T47D (cell line): ENCODE measurements around the gene ZFHX2.
A peak's percentile ranks its signal among the peaks of the same experiment; 100 is the strongest.
"Not testable (repeated sequence)": the region's sequence is repeated elsewhere in the genome, so short reads cannot be mapped to it uniquely, and the experiment has no call there.

ENCODE experiments used
- DNase-seq, 2 experiments: peaks; one replicate each; pipeline versions ENCODE4 v3.0.0 to v3.0.0-alpha.2; 2011 to 2012; ENCODE audit warnings: low read depth in 1 of 2, low spot score in 1 of 2
- JUND ChIP-seq: IDR thresholded peaks from 2 replicates; pipeline ENCODE4 v1.6.1; 2012; ENCODE audit warnings: low read depth
- in situ Hi-C: cut with HindIII; loops from 2 replicates; pipeline ENCODE4 v1.10.0; 2016; ENCODE audit warnings: low sequenced_read_pairs, low pct_unique_long_range_greater_than_20kb

Gene ZFHX2

GRCh38 chr14:23551266-23552028, at the start of gene ZFHX2:
Gene ZFHX2 (minus strand): TSS chr14:23551765. CDS start chr14:23535325, 16,440 bp downstream.
- peak; percentile 82 to 92 for DNase-seq
- in situ Hi-C loops = no loop called here
- no peak for TF ChIP-seq JUND

GRCh38 chr14:23600806-23601205, 49.2 kb upstream of the ZFHX2 start:
- in situ Hi-C loops = no loop called here
- DNase-seq = no peak
- TF ChIP-seq JUND = no peak

DNA sequence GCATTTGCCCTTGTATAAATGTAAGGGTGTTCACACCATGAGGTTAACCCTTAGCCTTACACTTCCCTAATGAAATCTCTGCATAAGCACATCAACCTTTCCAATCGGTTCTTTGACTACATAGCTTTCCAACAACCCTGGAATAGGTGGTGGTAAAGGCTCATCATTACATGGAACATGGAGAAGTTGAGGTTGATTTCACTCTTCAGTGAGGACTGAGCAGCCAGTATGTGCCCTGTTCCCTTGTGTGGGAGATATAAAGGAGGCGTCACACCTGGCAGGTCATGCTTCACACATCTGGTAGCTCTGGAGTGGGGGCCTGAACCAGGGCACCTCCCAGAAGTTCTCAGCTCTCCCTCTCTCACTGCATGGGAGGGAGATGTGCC, 48.8 kb upstream of the ZFHX2 start:
- no peak for DNase-seq
- no peak for TF ChIP-seq JUND
- in situ Hi-C loops = no loop called here

DNA sequence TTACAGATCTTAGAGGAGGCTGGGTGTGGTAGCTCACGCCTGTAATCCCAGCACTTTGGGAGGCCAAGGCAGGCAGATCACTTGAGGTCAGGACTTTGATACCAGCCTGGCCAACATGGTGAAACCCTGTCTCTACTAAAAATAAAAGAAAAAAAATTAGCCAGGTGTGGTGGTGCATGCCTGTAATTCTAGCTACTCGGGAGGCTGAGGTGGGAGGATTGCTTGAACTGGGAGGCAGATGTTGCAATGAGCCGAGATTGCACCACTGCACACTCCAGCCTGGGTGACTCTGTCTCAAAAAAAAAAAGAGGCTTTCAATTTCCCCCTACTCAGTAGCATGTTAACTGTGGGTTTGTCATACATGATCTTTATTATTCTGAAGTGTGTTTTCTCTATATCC, 42.6 kb upstream of the ZFHX2 start:
- in situ Hi-C loops, DNase-seq: not testable (repeated sequence)

DNA sequence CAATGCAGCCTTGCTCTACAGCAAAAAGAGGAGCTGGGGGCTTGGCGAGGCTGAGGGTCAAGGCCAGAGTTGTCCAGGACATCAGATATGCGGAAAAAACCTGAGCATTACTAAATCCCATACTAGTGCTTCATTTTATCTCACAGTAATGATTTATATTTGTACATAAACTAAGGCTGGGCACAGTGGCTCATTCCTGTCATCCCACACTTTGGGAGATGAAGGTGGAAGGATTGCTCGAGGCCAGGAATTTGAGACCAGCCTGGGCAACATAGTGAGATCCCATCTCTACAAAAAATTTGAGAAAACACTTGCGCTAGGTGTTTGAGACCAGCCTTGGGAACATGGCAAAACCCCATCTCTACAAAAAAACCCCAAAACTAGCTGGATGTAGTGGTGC, 38.6 kb upstream of the ZFHX2 start:
- no peak for DNase-seq
- no peak for TF ChIP-seq JUND
- in situ Hi-C loops = no loop called here

- in situ Hi-C loops = no loop called here
- no peak for DNase-seq
- no peak for TF ChIP-seq JUND
These were observed 38.0 kb upstream of the ZFHX2 start for GRCh38 chr14:23589606-23590005.

DNA sequence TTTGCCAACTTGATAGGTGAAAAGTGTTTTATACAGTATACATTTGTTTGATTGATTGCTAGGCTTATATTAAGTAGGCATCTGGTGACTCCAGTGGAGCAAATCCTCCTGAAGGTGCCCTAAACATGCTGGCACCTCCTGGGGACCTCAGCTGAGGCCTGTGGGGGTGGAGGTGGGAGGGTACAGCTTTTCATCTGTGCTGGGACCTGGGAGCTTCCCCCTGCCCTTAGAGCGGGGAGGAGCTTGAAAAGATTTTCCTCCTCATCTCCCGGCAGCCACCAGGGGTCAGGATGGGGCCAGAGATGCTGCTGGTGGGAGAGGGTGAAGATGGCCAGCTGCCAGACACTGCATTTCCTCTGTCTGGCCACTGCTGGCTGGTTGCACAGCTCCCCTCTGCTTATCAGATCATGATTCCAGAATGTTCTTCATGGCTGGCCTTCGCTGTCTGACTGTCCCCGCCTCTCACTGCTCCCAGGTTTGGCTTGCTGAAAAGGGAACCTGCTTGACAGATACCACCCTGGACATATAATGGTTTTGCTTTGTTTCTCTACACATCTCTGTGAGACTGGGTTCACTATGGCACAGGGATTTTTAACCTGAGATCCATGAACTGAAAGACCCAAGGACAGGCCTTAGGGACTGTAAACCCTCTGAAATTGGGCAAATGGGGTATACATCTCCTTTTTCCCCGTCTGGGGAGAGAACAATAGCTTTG, 37.5 kb upstream of the ZFHX2 start:
- TF ChIP-seq JUND = no peak
- DNase-seq = peak; percentile 70 to 84

DNA sequence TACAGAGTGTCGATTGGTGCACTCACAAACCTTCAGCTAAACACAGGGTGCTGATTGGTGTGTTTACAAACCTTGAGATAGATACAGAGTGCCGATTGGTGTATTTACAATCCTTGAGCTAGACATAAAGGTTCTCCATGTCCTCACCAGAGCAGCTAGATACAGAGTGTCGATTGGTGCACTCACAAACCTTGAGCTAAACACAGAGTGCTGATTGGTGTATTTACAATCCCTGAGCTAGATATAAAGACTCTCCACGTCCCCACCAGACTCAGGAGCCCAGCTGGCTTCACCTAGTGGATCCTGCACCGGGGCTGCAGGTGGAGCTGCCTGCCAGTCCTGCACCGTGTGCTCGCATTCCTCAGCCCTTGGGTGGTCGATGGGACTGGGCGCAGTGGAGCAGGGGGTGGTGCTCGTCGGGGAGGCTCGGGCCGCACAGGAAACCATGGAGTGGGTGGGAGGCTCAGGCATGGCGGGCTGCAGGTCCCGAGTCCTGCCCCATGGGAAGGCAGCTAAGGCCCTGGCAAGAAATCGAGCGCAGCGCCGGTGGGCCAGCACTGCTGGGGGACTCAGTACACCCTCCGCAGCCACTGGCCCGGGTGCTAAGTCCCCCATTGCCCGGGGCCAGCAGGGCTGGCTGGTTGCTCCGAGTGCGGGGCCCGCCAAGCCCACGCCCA, 33.1 kb upstream of the ZFHX2 start:
- in situ Hi-C loops, DNase-seq: not testable (repeated sequence)

More for the DNA sequence above, 37.5 kb upstream of the ZFHX2 start:
- in situ Hi-C loops = no loop called here

- in situ Hi-C loops, DNase-seq: not testable (repeated sequence)
These were observed 32.4 kb upstream of the ZFHX2 start for GRCh38 chr14:23583761-23584526.

GRCh38 chr14:23582906-23583760, 31.6 kb upstream of the ZFHX2 start:
- in situ Hi-C loops = no loop called here
- DNase-seq = no peak

DNA sequence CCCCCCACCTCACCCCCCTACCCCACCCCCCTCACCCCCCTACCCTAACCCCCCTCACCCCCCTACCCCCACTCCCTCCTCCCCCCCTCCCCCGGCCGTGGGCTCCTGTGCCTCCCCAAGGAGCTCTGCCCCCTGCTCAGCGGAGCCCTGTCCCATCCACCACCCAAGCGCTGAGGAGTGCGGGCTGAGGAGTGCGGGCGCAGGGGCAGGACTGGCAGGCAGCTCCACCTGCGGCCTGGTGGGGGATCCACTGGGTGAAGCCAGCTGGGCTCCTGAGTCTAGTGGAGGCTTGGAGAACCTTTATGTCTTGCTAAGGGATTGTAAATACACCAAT, 29.4 kb upstream of the ZFHX2 start:
- in situ Hi-C loops = no loop called here
- TF ChIP-seq JUND = no peak
- DNase-seq = no peak

More at GRCh38 chr14:23582906-23583760, 31.6 kb upstream of the ZFHX2 start:
- no peak for TF ChIP-seq JUND
